HCT116 (cell line): Measurements from ENCODE around the gene ZNF804A.

Experiments
- ELF1 ChIP-seq: IDR thresholded peaks from 2 replicates; pipeline ENCODE4 v1.6.1; 2012; ENCODE audit warnings: low read depth, borderline replicate concordance
- EZH2 ChIP-seq: fragments of 200-600 bp; sonication (generic); IDR thresholded peaks from 2 replicates; pipeline ENCODE4 v1.6.1; 2017; ENCODE audit warnings: antibody characterized with exemption, mixed run types
- EZH2phosphoT487 ChIP-seq: fragments of 200-600 bp; IDR thresholded peaks from 2 replicates; pipeline ENCODE4 v1.6.1; 2018; ENCODE audit warnings: antibody characterized with exemption, borderline replicate concordance
- JUND ChIP-seq: IDR thresholded peaks from 2 replicates; pipeline ENCODE4 v1.6.1; 2012
- POLR2A ChIP-seq: IDR thresholded peaks from 2 replicates; pipeline ENCODE4 v1.7.0; 2011; ENCODE audit warnings: borderline replicate concordance; ENCODE audit not compliant: insufficient read depth, insufficient read length; ENCODE audit errors: extremely low read depth
- POLR2AphosphoS5 ChIP-seq: IDR thresholded peaks from 2 replicates; pipeline ENCODE4 v1.6.1; 2011; ENCODE audit warnings: mild to moderate bottlenecking, low read depth, low read length, moderate library complexity
- YY1 ChIP-seq: IDR thresholded peaks from 2 replicates; pipeline ENCODE4 v1.6.1; 2011; ENCODE audit warnings: low read length, low read depth, moderate library complexity, mild to moderate bottlenecking; ENCODE audit not compliant: insufficient replicate concordance; ENCODE audit errors: extremely low read depth
- ZBTB33 ChIP-seq: IDR thresholded peaks from 2 replicates; pipeline ENCODE4 v1.6.1; 2011; ENCODE audit warnings: mild to moderate bottlenecking, low read length, moderate library complexity; ENCODE audit not compliant: insufficient replicate concordance; ENCODE audit errors: extremely low read depth
- ZNF274 ChIP-seq: fragments of 200-500 bp; sonication (Bioruptor generic); IDR thresholded peaks from 2 replicates; pipeline ENCODE4 v1.6.1; 2014; ENCODE audit warnings: mild to moderate bottlenecking, low read depth, low read length, inconsistent platforms
- TF ChIP-seq, protein P1 (sequence below), 3 experiments: fragments of 200-600 bp in 1 of 3; sonication (generic) in 1 of 3; IDR thresholded peaks in 2 of 3; conservative IDR thresholded peaks in 1 of 3; 2 replicates each; pipeline ENCODE4 v1.5.1; 2012 to 2017; ENCODE audit warnings: low read depth in 2 of 3, low read length in 2 of 3, antibody characterized with exemption in 1 of 3, borderline replicate concordance in 1 of 3, control low read depth in 1 of 3, mild to moderate bottlenecking in 1 of 3, mixed read lengths in 1 of 3, mixed run types in 1 of 3, moderate library complexity in 1 of 3; ENCODE audit not compliant: insufficient read depth in 1 of 3
- TF ChIP-seq, protein P2 (sequence below): IDR thresholded peaks from 2 replicates; pipeline ENCODE4 v1.6.1; 2012

GRCh38 chr2:184692141-184692734, 93.9 kb downstream of the ZNF804A start:
- TF ChIP-seq POLR2A: no peak
- TF ChIP-seq ZNF274: no peak
- TF ChIP-seq, protein P1, sequence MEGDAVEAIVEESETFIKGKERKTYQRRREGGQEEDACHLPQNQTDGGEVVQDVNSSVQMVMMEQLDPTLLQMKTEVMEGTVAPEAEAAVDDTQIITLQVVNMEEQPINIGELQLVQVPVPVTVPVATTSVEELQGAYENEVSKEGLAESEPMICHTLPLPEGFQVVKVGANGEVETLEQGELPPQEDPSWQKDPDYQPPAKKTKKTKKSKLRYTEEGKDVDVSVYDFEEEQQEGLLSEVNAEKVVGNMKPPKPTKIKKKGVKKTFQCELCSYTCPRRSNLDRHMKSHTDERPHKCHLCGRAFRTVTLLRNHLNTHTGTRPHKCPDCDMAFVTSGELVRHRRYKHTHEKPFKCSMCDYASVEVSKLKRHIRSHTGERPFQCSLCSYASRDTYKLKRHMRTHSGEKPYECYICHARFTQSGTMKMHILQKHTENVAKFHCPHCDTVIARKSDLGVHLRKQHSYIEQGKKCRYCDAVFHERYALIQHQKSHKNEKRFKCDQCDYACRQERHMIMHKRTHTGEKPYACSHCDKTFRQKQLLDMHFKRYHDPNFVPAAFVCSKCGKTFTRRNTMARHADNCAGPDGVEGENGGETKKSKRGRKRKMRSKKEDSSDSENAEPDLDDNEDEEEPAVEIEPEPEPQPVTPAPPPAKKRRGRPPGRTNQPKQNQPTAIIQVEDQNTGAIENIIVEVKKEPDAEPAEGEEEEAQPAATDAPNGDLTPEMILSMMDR (IDR thresholded peaks at IDR 0.05 in 2 of 3, conservative IDR thresholded peaks at IDR 0.05 in 1 of 3; ENCODE audit: borderline replicate concordance in 1 of 3, insufficient read depth in 1 of 3, low read depth in 2 of 3, low read length in 2 of 3): no peak
- TF ChIP-seq JUND: no peak
- no peak for TF ChIP-seq EZH2phosphoT487
- TF ChIP-seq POLR2AphosphoS5: no peak
- TF ChIP-seq ZBTB33: no peak
- TF ChIP-seq EZH2: no peak
- no peak for TF ChIP-seq YY1
- no peak for TF ChIP-seq ELF1
- TF ChIP-seq, protein P2, sequence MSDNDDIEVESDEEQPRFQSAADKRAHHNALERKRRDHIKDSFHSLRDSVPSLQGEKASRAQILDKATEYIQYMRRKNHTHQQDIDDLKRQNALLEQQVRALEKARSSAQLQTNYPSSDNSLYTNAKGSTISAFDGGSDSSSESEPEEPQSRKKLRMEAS: no peak
